CD14-positive monocyte (primary cell): Measurements from ENCODE around the gene SLC2A4RG. TPM values are rescaled to one million over a fixed set of nuclear protein-coding genes. Genes with fewer than 3 reads are reported as not detected.

Experiments used
- DNase-seq, 3 donors: peaks; one replicate each; pipeline ENCODE4 v3.0.0-alpha.2; 2011 to 2022
- H2AFZ ChIP-seq: 2 replicates; pipeline ENCODE4 v1.6.0; 2012; ENCODE audit warnings: mild to moderate bottlenecking, low read depth, low read length, inconsistent platforms; ENCODE audit not compliant: insufficient read depth, poor library complexity, severe bottlenecking
- H3K27ac ChIP-seq, 2 donors: 1 replicate in 1 of 2; 2 replicates in 1 of 2; pipeline ENCODE4 v1.5.1; 2012 to 2013; ENCODE audit warnings: low read length in 2 of 2, control low read depth in 1 of 2, inconsistent platforms in 1 of 2, low read depth in 1 of 2, mild to moderate bottlenecking in 1 of 2
- H3K27me3 ChIP-seq, 2 donors: one replicate each; pipeline versions ENCODE4 v1.6.0 to v1.6.1; 2011 to 2013; ENCODE audit warnings: low read length in 2 of 2; ENCODE audit not compliant: control insufficient read depth in 2 of 2, insufficient read depth in 2 of 2
- H3K36me3 ChIP-seq, 2 donors: replicated peaks in 1 of 2; 1 replicate in 1 of 2; 2 replicates in 1 of 2; pipeline versions ENCODE4 v1.5.1 to v1.6.1; 2012 to 2013; ENCODE audit warnings: low read length in 2 of 2, control low read depth in 1 of 2, inconsistent platforms in 1 of 2, mild to moderate bottlenecking in 1 of 2; ENCODE audit not compliant: insufficient read depth in 2 of 2, control insufficient read depth in 1 of 2
- H3K4me1 ChIP-seq, 2 donors: 1 replicate in 1 of 2; 2 replicates in 1 of 2; pipeline versions ENCODE4 v1.5.1 to v1.6.1; 2012 to 2013; ENCODE audit warnings: low read length in 2 of 2, control low read depth in 1 of 2, inconsistent platforms in 1 of 2, mild to moderate bottlenecking in 1 of 2, moderate library complexity in 1 of 2; ENCODE audit not compliant: insufficient read depth in 2 of 2, control insufficient read depth in 1 of 2
- H3K4me2 ChIP-seq: replicated peaks from 2 replicates; pipeline ENCODE3; 2012; ENCODE audit warnings: low read length, moderate library complexity, mild to moderate bottlenecking; ENCODE audit not compliant: poor library complexity, severe bottlenecking; ENCODE audit errors: extremely low read depth
- H3K4me3 ChIP-seq, 3 experiments: fragments of 200-600 bp in 1 of 3; sonication (generic) in 1 of 3; replicated peaks in 1 of 3; 1 replicate in 2 of 3; 2 replicates in 1 of 3; pipeline ENCODE4 v1.5.1; 2011 to 2013; ENCODE audit warnings: low read length in 3 of 3, mild to moderate bottlenecking in 3 of 3, control low read depth in 2 of 3, low read depth in 2 of 3, inconsistent platforms in 1 of 3, moderate library complexity in 1 of 3
- H3K79me2 ChIP-seq: 2 replicates; pipeline ENCODE4 v1.6.0; 2012; ENCODE audit warnings: mild to moderate bottlenecking, control low read depth, inconsistent platforms, low read length, moderate library complexity; ENCODE audit not compliant: insufficient read depth
- H3K9ac ChIP-seq: 2 replicates; pipeline ENCODE4 v1.6.0; 2017; ENCODE audit warnings: low read length, mild to moderate bottlenecking; ENCODE audit not compliant: insufficient read depth, poor library complexity, severe bottlenecking
- H3K9me3 ChIP-seq, 2 donors: replicated peaks in 1 of 2; 1 replicate in 1 of 2; 2 replicates in 1 of 2; pipeline versions ENCODE4 v1.5.1 to v1.6.1; 2012 to 2013; ENCODE audit warnings: low read length in 2 of 2, control low read depth in 1 of 2; ENCODE audit not compliant: control insufficient read depth in 1 of 2, insufficient read depth in 1 of 2
- H4K20me1 ChIP-seq: 2 replicates; pipeline ENCODE4 v1.6.0; 2012; ENCODE audit warnings: mild to moderate bottlenecking, low read length, control low read depth, moderate library complexity; ENCODE audit not compliant: insufficient read depth
- H3K27ac Mint-ChIP-seq, 7 donors: one replicate each; pipeline ENCODE4 v1.8.0; 2020; ENCODE audit warnings: mild to moderate bottlenecking in 7 of 7, mixed read lengths in 7 of 7, moderate library complexity in 6 of 7, inconsistent platforms in 2 of 7
- H3K27me3 Mint-ChIP-seq, 3 donors: one replicate each; pipeline ENCODE4 v1.8.0; 2021 to 2022; ENCODE audit warnings: low read depth in 3 of 3, mild to moderate bottlenecking in 3 of 3, mixed read lengths in 3 of 3, moderate library complexity in 3 of 3, inconsistent platforms in 1 of 3
- H3K36me3 Mint-ChIP-seq, 2 donors: one replicate each; pipeline ENCODE4 v1.8.0; 2020; ENCODE audit warnings: mixed read lengths in 2 of 2, inconsistent platforms in 1 of 2, mild to moderate bottlenecking in 1 of 2
- H3K4me1 Mint-ChIP-seq: one replicate; pipeline ENCODE4 v1.8.0; 2020; ENCODE audit warnings: mild to moderate bottlenecking, mixed read lengths
- H3K4me3 Mint-ChIP-seq, 2 donors: one replicate each; pipeline ENCODE4 v1.8.0; 2020; ENCODE audit warnings: mild to moderate bottlenecking in 2 of 2, mixed read lengths in 2 of 2, moderate library complexity in 1 of 2
- H3K9me3 Mint-ChIP-seq, 7 donors: one replicate each; pipeline ENCODE4 v1.8.0; 2020 to 2022; ENCODE audit warnings: mixed read lengths in 7 of 7, mild to moderate bottlenecking in 6 of 7, moderate library complexity in 6 of 7, inconsistent platforms in 2 of 7
- WGBS: methylation state at CpG from one replicate; pipeline ENCODE4 v1.1.5; 2013; ENCODE audit warnings: missing lambda C conversion rate; ENCODE audit not compliant: insufficient coverage; 5-methylcytosine and 5-hydroxymethylcytosine counted together
- intact Hi-C, 2 donors: fragments of 100-400 bp; cut with micrococcal nuclease; formaldehyde crosslinking; loops; one replicate each; pipeline versions ENCODE4 v1.15.0 to v1.15.1; 2023
- polyA plus RNA-seq, 3 donors: library from polyadenylated mRNA; depleted of rRNA in 1 of 3; unstranded in 2 of 3; stranded (reverse) in 1 of 3; fragments of 300-500 nt in 2 of 3; fragments of >200 nt in 1 of 3; fragmentation: Illumina TruSeq in 2 of 3; gene quantifications; 1 replicate in 2 of 3; 2 replicates in 1 of 3; pipeline ENCODE4 v1.2.3, GENCODE V29; 2012 to 2021
- TF ChIP-seq, protein P1 (sequence below): fragments of 200-600 bp; IDR thresholded peaks from one replicate; pipeline ENCODE4 v1.8.0; 2022; ENCODE audit warnings: antibody characterized with exemption, mild to moderate bottlenecking

Gene SLC2A4RG
- polyA plus RNA-seq, 3 donors = 0.46 to 21.0 (median 1.5) TPM

DNA sequence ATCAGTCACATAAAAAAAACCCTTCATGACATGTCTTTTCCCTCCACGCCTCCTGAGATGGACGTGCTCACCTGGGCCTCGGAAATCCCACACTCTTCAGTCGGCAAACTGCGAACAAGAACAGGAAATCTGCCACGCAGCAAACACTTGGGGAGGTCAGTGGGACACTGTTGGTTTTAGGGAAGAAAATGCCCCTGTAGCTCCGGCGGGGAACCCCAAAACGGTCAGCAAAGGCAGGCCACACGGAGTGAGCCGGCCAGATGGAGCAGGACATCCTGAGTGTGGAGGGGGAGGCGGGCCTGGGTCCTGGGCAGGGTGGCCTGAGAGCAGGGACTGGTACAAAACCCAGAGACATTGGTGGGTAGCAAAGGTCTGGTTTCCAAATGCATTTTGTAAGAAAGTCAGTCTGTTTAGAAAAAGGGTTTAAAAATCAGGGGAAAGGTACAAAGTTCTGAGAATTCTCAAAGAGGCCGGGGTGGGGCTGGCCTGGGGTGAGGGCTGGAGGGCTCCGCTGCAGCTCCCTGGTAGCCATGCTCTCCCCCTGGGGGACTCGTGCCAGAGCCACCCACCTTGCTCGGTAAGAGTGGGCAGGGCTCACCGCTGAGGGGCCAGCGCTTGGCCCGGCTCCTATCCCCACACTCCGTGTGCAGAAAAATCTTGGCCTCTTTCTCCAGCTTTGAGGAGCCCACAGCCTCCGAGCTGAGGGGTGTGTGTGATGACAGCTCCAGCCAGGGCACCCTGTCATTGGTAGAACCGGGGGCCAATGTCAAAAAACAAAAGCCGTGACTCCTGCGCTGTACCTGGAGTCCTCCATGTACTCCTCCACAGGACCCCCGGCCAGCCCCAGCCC is 5.2 kb downstream of the SLC2A4RG start:
- H3K79me2 ChIP-seq = peaks cover 7% of the 10 kb centered on the region
- H2AFZ ChIP-seq = no peak overlapping the region
- intact Hi-C loops = loop anchor here in 1 of 2 donors (5.0 kb wide), 2 partner anchors 87 to 118 kb away; partner anchors contain the start of genes ABHD16B and RTEL1
- H3K4me1 ChIP-seq = peaks cover 12 to 17% of the 10 kb centered on the region in 2 donors
- H3K9ac ChIP-seq = no peak overlapping the region
- no peak overlapping the region for H3K4me3 ChIP-seq
- no peak overlapping the region for H3K4me3 Mint-ChIP-seq
- H3K27ac Mint-ChIP-seq = no peak overlapping the region
- no peaks in the 10 kb centered on the region for H3K27me3 ChIP-seq
- H4K20me1 ChIP-seq = peaks cover 9% of the 10 kb centered on the region
- no peak overlapping the region for H3K4me2 ChIP-seq
- TF ChIP-seq, protein P1, sequence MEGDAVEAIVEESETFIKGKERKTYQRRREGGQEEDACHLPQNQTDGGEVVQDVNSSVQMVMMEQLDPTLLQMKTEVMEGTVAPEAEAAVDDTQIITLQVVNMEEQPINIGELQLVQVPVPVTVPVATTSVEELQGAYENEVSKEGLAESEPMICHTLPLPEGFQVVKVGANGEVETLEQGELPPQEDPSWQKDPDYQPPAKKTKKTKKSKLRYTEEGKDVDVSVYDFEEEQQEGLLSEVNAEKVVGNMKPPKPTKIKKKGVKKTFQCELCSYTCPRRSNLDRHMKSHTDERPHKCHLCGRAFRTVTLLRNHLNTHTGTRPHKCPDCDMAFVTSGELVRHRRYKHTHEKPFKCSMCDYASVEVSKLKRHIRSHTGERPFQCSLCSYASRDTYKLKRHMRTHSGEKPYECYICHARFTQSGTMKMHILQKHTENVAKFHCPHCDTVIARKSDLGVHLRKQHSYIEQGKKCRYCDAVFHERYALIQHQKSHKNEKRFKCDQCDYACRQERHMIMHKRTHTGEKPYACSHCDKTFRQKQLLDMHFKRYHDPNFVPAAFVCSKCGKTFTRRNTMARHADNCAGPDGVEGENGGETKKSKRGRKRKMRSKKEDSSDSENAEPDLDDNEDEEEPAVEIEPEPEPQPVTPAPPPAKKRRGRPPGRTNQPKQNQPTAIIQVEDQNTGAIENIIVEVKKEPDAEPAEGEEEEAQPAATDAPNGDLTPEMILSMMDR = no peak
- H3K9me3 Mint-ChIP-seq = no peaks in the 10 kb centered on the region
- peaks cover 2 to 8% of the 10 kb centered on the region in 2 donors for H3K36me3 Mint-ChIP-seq
- no peak for DNase-seq
- no peaks in the 10 kb centered on the region for H3K9me3 ChIP-seq
- no peak overlapping the region for H3K27ac ChIP-seq
- WGBS = 88% methylated on average over 9 of the region's 25 CpGs
- peaks cover 3% of the 10 kb centered on the region for H3K4me1 Mint-ChIP-seq
- peaks cover 0 to 2% (median 2%) of the 10 kb centered on the region in 3 donors for H3K27me3 Mint-ChIP-seq
- H3K36me3 ChIP-seq = peaks cover 0 to 9% of the 10 kb centered on the region in 2 donors

DNA sequence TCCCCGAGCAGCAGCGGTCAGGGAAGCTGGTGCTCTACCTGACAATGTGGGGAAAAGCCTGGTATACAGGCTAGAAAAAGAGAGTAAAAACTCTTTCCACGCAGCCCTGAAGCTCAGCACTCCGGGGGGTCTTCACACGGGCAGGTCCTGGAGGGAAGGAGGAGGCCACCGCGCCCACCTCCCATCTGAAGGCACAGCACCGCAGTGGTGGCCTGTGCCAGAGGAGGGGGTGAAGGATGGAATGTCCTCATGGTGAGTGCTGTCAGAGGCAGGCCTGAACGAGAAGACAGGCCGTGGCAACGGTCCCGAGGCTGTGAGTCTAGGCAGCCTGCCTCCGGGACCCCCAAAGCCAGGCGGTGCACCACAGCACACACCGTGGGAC is 5.8 kb downstream of the SLC2A4RG start:
- H3K9ac ChIP-seq = no peak overlapping the region
- intact Hi-C loops = no loop called here
- TF ChIP-seq, protein P1 = no peak

More for the DNA sequence above, 5.8 kb downstream of the SLC2A4RG start:
- no peak overlapping the region for H3K4me3 ChIP-seq
- peaks cover 1 to 2% (median 2%) of the 10 kb centered on the region in 3 donors for H3K27me3 Mint-ChIP-seq
- DNase-seq = no peak
- peaks cover 7% of the 10 kb centered on the region for H3K79me2 ChIP-seq
- no peak overlapping the region for H3K4me3 Mint-ChIP-seq
- H3K27ac ChIP-seq = no peak overlapping the region
- H3K36me3 ChIP-seq = peaks cover 0 to 9% of the 10 kb centered on the region in 2 donors
- H3K9me3 Mint-ChIP-seq = no peaks in the 10 kb centered on the region
- H3K4me1 Mint-ChIP-seq = peaks cover 3% of the 10 kb centered on the region
- H3K4me1 ChIP-seq = peaks cover 12 to 14% of the 10 kb centered on the region in 2 donors
- no peaks in the 10 kb centered on the region for H3K27me3 ChIP-seq
- peaks cover 9% of the 10 kb centered on the region for H4K20me1 ChIP-seq
- H2AFZ ChIP-seq = no peak overlapping the region
- H3K36me3 Mint-ChIP-seq = peaks cover 2 to 8% of the 10 kb centered on the region in 2 donors
- no peak overlapping the region for H3K4me2 ChIP-seq
- 93% methylated on average over 5 of the region's 15 CpGs for WGBS
- H3K27ac Mint-ChIP-seq = no peak overlapping the region
- no peaks in the 10 kb centered on the region for H3K9me3 ChIP-seq
